Fibroblast of lung (primary cell): ENCODE results near the gene AVPI1.

Experiments used
- EZH2 ChIP-seq: IDR thresholded peaks from 2 replicates; pipeline ENCODE4 v1.5.1; 2012; ENCODE audit warnings: low read length, control low read depth, mild to moderate bottlenecking; ENCODE audit errors: missing control alignments
- TF ChIP-seq, protein P1 (sequence below), 2 donors: IDR thresholded peaks in 1 of 2; conservative IDR thresholded peaks in 1 of 2; 1 replicate in 1 of 2; 2 replicates in 1 of 2; pipeline ENCODE4 v1.5.1; 2011 to 2012; ENCODE audit warnings: low read length in 2 of 2, control low read depth in 1 of 2, inconsistent platforms in 1 of 2, low read depth in 1 of 2, mild to moderate bottlenecking in 1 of 2

DNA sequence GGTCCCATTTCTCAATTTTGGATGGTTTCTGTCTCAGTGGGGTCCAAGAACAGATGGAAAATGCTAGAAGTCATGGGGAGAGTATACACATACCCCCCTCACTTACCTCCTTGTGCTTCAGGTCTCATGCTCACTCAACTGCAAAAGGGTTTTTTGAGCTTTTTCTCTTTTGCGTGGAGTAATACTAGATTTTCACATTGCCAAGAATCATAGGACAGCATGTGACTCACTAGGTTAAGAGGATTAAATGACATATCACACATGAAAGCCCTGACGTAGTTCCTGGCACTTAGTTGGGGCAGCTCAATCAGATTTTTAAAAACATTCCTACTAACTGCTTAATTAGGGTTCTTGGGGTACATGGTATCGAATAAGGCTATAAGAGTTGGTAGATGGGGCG lies 42.1 kb downstream of the AVPI1 start:
- no peak for TF ChIP-seq EZH2
- TF ChIP-seq, protein P1, sequence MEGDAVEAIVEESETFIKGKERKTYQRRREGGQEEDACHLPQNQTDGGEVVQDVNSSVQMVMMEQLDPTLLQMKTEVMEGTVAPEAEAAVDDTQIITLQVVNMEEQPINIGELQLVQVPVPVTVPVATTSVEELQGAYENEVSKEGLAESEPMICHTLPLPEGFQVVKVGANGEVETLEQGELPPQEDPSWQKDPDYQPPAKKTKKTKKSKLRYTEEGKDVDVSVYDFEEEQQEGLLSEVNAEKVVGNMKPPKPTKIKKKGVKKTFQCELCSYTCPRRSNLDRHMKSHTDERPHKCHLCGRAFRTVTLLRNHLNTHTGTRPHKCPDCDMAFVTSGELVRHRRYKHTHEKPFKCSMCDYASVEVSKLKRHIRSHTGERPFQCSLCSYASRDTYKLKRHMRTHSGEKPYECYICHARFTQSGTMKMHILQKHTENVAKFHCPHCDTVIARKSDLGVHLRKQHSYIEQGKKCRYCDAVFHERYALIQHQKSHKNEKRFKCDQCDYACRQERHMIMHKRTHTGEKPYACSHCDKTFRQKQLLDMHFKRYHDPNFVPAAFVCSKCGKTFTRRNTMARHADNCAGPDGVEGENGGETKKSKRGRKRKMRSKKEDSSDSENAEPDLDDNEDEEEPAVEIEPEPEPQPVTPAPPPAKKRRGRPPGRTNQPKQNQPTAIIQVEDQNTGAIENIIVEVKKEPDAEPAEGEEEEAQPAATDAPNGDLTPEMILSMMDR (conservative IDR thresholded peaks at IDR 0.05 in 1 of 2, IDR thresholded peaks at IDR 0.05 in 1 of 2; ENCODE audit: low read depth in 1 of 2, low read length in 2 of 2) = no peak
